Measurements from ENCODE around the gene SYT7. TPM values are rescaled to one million over a fixed set of nuclear protein-coding genes. Genes with fewer than 3 reads are reported as not detected.

SYT7 gene
- total RNA-seq, 3 donors from 2014 or later (not counting 1 experiment from before 2014, with no cell fraction given), result 0.07 TPM; not detected in 2

GRCh38 chr11:61494381-61494961 lies 86.4 kb downstream of the SYT7 start:
- Histone ChIP-seq H3K36me3 (ENCODE audit: control insufficient read depth, insufficient read depth, low read length) (no peaks in the 10 kb centered on the region), H3K4me3 (ENCODE audit: low read length) (no peak overlapping the region), H3K9me3 (ENCODE audit: control insufficient read depth, insufficient read depth, low read length) (no peaks in the 10 kb centered on the region), H3K4me1 (ENCODE audit: control insufficient read depth, insufficient read depth, low read length) (no peaks in the 10 kb centered on the region), H3K27ac (ENCODE audit: low read length) (no peak overlapping the region), H3K27me3 (ENCODE audit: control insufficient read depth, insufficient read depth, low read length) (no peaks in the 10 kb centered on the region)
- DNase-seq (no peak), ATAC-seq (no peak)
- H3K4me3 Mint-ChIP-seq, result no peak overlapping the region
- intact Hi-C loops (cut with micrococcal nuclease), result no loop called here
- H3K4me1 Mint-ChIP-seq, result no peaks in the 10 kb centered on the region
- H3K9me3 Mint-ChIP-seq, result no peaks in the 10 kb centered on the region
- no peaks in the 10 kb centered on the region for H3K27me3 Mint-ChIP-seq (ENCODE audit: low read depth in 2 of 2)
- WGBS (ENCODE audit: insufficient coverage), result 87% methylated on average over 9 of the region's 9 CpGs
- H3K27ac Mint-ChIP-seq, result no peak overlapping the region
- TF ChIP-seq CTCF (IDR thresholded peaks at IDR 0.05), result no peak
- H3K36me3 Mint-ChIP-seq, result no peaks in the 10 kb centered on the region

GRCh38 chr11:61491736-61492395 lies 89.0 kb downstream of the SYT7 start:
- no peak for DNase-seq
- 92% methylated on average over 11 of the region's 12 CpGs for WGBS (ENCODE audit: insufficient coverage)
- Mint-ChIP-seq H3K4me1 (no peaks in the 10 kb centered on the region), H3K36me3 (no peaks in the 10 kb centered on the region), H3K4me3 (no peak overlapping the region), H3K27ac (no peak overlapping the region), H3K27me3 (ENCODE audit: low read depth in 2 of 2) (no peaks in the 10 kb centered on the region), H3K9me3 (no peaks in the 10 kb centered on the region)
- intact Hi-C loops (cut with micrococcal nuclease), result no loop called here
- no peak overlapping the region for H3K4me3 ChIP-seq (ENCODE audit: low read length)
- ATAC-seq, result no peak
- H3K4me1 ChIP-seq (ENCODE audit: control insufficient read depth, insufficient read depth, low read length), result no peaks in the 10 kb centered on the region
- no peak overlapping the region for H3K27ac ChIP-seq (ENCODE audit: low read length)
- TF ChIP-seq CTCF (IDR thresholded peaks at IDR 0.05), result no peak
- H3K27me3 ChIP-seq (ENCODE audit: control insufficient read depth, insufficient read depth, low read length), result no peaks in the 10 kb centered on the region
- no peaks in the 10 kb centered on the region for H3K9me3 ChIP-seq (ENCODE audit: control insufficient read depth, insufficient read depth, low read length)
- no peaks in the 10 kb centered on the region for H3K36me3 ChIP-seq (ENCODE audit: control insufficient read depth, insufficient read depth, low read length)

- no peaks in the 10 kb centered on the region for H3K36me3 ChIP-seq (ENCODE audit: control insufficient read depth, insufficient read depth, low read length)
- no peak overlapping the region for H3K27ac ChIP-seq (ENCODE audit: low read length)
- WGBS (ENCODE audit: insufficient coverage), result 85% methylated on average over 10 of the region's 13 CpGs
- DNase-seq (no peak), ATAC-seq (no peak)
- Mint-ChIP-seq H3K4me3 (no peak overlapping the region), H3K27ac (no peak overlapping the region), H3K9me3 (no peaks in the 10 kb centered on the region), H3K27me3 (ENCODE audit: low read depth in 2 of 2) (no peaks in the 10 kb centered on the region), H3K4me1 (no peaks in the 10 kb centered on the region), H3K36me3 (no peaks in the 10 kb centered on the region)
- no peak for TF ChIP-seq CTCF (IDR thresholded peaks at IDR 0.05)
- no peaks in the 10 kb centered on the region for H3K9me3 ChIP-seq (ENCODE audit: control insufficient read depth, insufficient read depth, low read length)
- no peaks in the 10 kb centered on the region for H3K27me3 ChIP-seq (ENCODE audit: control insufficient read depth, insufficient read depth, low read length)
- intact Hi-C loops (cut with micrococcal nuclease), result no loop called here
- H3K4me1 ChIP-seq (ENCODE audit: control insufficient read depth, insufficient read depth, low read length), result no peaks in the 10 kb centered on the region
- H3K4me3 ChIP-seq (ENCODE audit: low read length), result no peak overlapping the region
Measured at GRCh38 chr11:61489833-61490721, 90.8 kb downstream of the SYT7 start.

All from natural killer cell (primary cell).